GM12801 (cell line): ENCODE data around the gene TKTL1.
"Not testable (repeated sequence)": the region's sequence is repeated elsewhere in the genome, so short reads cannot be mapped to it uniquely, and the experiment has no call there.

ENCODE experiments used
- TF ChIP-seq, protein P1 (sequence below): IDR thresholded peaks from one replicate; pipeline ENCODE4 v1.5.1; 2011; ENCODE audit warnings: control low read depth; ENCODE audit not compliant: insufficient read length; ENCODE audit errors: extremely low read depth

The TKTL1 gene, protein sequence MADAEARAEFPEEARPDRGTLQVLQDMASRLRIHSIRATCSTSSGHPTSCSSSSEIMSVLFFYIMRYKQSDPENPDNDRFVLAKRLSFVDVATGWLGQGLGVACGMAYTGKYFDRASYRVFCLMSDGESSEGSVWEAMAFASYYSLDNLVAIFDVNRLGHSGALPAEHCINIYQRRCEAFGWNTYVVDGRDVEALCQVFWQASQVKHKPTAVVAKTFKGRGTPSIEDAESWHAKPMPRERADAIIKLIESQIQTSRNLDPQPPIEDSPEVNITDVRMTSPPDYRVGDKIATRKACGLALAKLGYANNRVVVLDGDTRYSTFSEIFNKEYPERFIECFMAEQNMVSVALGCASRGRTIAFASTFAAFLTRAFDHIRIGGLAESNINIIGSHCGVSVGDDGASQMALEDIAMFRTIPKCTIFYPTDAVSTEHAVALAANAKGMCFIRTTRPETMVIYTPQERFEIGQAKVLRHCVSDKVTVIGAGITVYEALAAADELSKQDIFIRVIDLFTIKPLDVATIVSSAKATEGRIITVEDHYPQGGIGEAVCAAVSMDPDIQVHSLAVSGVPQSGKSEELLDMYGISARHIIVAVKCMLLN

DNA sequence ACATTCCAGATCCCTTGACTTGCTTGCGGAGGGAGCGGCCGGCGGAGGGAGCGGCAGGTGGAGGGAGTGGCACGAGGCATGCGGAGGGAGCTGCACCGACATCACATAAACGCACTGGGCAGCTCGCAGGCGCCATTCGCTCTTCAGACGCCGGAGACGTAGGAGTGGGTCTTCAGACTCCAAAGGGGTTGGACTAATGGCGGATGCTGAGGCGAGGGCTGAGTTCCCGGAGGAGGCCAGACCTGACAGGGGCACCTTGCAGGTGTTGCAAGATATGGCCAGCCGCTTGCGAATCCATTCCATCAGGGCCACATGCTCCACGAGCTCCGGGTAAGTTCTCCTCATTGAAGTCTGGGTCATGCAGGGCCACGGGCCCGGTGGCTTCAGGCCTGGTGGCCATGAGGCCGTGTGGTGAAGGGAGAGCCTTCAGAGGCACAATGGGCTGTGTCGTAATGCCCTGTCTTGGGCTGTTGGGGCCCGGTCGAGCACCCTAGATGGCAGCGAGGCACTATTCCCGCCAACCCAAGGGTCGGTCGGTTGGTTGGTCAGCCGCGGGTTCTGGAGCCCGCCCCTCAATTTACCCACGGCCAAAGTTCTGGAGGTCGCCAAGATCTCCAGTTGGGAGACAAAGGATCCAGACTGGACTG lies at the start of gene TKTL1:
Gene TKTL1 (plus strand): TSS at position 132 of the 647 bp plus-strand sequence. CDS start 65 bp downstream, at position 197.
- TF ChIP-seq, protein P1, sequence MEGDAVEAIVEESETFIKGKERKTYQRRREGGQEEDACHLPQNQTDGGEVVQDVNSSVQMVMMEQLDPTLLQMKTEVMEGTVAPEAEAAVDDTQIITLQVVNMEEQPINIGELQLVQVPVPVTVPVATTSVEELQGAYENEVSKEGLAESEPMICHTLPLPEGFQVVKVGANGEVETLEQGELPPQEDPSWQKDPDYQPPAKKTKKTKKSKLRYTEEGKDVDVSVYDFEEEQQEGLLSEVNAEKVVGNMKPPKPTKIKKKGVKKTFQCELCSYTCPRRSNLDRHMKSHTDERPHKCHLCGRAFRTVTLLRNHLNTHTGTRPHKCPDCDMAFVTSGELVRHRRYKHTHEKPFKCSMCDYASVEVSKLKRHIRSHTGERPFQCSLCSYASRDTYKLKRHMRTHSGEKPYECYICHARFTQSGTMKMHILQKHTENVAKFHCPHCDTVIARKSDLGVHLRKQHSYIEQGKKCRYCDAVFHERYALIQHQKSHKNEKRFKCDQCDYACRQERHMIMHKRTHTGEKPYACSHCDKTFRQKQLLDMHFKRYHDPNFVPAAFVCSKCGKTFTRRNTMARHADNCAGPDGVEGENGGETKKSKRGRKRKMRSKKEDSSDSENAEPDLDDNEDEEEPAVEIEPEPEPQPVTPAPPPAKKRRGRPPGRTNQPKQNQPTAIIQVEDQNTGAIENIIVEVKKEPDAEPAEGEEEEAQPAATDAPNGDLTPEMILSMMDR = no peak

DNA sequence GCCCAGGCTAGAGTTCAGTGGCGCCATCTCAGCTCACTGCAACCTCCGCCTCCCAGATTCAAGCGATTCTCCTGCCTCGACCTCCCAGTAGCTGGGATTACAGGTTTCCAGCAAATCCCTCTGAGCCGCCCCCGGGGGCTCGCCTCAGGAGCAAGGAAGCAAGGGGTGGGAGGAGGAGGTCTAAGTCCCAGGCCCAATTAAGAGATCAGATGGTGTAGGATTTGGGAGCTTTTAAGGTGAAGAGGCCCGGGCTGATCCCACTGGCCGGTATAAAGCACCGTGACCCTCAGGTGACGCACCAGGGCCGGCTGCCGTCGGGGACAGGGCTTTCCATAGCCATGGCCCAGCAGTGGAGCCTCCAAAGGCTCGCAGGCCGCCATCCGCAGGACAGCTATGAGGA lies 38.3 kb upstream of the TKTL1 start, which contains the start of gene OPN1MW3:
Gene OPN1MW3 (plus strand): TSS at position 301 of the 400 bp plus-strand sequence. CDS start 38 bp downstream, at position 339.
- TF ChIP-seq, protein P1 = not testable (repeated sequence)

DNA sequence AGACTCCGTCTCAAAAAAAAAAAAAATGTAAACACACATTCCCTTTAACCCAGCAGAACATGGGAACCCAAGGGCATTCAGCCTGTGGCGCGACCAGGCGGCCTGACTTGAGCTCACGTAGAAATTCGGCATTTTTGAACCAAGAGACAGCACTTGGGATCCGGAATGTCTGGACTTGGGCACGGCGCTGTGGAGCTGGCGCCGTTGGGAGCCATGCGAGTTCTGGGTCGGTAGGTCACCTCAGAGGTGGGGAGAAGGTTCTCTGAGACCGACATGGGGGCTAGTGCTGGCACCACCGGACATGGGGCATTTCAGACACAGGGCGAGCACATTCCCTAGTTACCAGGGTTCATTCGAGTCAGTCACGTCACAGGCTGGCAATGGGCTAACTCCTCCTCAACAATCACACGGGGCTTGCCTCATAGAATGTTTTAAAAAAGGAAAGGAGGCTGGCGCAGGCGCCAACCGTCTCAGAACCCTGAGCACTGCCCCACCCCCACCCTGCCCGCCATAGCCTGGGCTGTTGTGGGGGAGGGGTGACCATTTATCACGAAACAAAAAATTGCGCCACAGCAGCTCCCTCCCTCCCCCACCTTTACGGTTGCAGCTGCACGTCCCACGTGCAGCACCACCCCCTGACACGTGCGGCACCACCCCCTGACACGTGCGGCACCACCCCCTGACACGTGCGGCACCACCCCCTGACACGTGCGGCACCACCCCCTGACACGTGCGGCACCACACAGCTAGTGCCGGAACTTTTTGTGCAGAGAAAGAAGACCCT lies 612 bp upstream of the TKTL1 start, which contains the start of gene TEX28:
Gene TEX28 (minus strand): TSS at position 334 of the 784 bp plus-strand sequence. CDS start 3,007 bp downstream, outside the sequence.
- TF ChIP-seq, protein P1 = no peak

DNA sequence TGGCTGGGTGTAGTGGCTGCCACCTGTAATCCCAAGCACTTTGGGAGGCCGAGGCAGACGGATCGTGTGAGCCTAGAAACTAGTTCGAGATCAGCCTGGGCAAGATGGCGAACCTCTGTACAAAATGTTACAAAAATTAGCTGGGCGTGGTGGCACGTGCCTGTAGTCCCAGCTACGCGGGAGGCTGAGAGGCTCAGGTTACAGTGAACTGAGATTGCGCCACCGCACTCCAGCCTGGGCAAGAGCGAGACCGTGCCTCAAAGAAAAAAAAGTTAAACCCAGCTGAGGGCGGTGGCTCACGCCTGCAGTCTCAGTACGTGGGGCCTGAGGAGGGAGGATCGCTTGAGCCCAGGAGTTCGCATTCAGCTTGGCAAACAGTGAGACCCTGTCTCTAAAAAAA lies 1.1 kb downstream of the TKTL1 start:
- TF ChIP-seq, protein P1 = no peak

DNA sequence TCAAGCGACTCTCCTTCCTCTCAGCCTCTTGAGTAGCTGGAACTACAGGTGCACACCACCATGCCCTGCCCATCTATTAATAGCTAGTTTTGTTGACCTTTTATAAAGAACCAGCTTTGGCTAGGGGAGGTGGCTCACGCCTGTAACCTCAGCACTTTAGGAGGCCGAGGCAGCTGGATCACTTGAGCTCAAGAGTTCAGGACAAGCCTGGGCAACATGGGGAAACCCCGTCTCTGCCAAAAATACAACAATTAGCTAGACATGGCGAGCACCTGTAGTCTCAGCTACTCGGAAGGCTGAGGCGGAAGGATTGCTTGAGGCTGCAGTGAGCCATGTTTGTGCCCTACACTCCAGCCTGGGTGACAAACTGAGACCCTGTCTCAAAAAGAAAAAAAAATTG lies 2.7 kb downstream of the TKTL1 start:
- TF ChIP-seq, protein P1 = no peak

DNA sequence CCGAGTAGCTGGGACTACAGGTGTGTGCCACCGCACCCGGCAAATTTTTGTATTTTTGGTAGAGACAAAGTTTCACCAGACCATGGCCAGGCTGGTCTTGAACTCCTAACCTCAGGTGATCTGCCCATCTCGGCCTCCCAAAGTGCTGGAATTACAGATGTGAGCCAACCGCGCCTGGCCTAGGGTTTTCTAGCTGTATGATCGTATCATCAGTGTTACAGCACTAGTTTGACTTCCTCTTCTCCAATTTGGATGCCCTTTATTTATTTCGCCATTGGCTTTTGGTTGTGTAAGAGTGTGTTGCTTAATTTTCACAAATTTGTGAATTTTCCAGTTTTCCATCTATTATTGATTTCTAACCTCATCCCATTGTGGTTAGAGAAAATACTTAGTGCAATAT lies 5.2 kb downstream of the TKTL1 start:
- TF ChIP-seq, protein P1 = no peak
